Mesodermal cell (in vitro differentiated cells): ENCODE results near the gene ANKRD55.
"Not testable (repeated sequence)": the region's sequence is repeated elsewhere in the genome, so short reads cannot be mapped to it uniquely, and the experiment has no call there.

Source experiments
- H3K27ac ChIP-seq: 2 replicates; pipeline ENCODE4 v1.7.0; 2013; ENCODE audit warnings: mild to moderate bottlenecking, low read depth, low read length, moderate library complexity; ENCODE audit not compliant: severe bottlenecking
- H3K36me3 ChIP-seq: 2 replicates; pipeline ENCODE4 v1.7.1; 2013; ENCODE audit warnings: mild to moderate bottlenecking, low read length, moderate library complexity; ENCODE audit not compliant: control insufficient read depth, insufficient read depth
- H3K4me1 ChIP-seq: one replicate; pipeline ENCODE4 v1.7.1; 2013; ENCODE audit warnings: mild to moderate bottlenecking, low read length; ENCODE audit not compliant: insufficient read depth, control insufficient read depth, poor library complexity, severe bottlenecking
- H3K4me3 ChIP-seq: 2 replicates; pipeline ENCODE4 v1.7.0; 2013; ENCODE audit warnings: low read length, control low read depth, mild to moderate bottlenecking; ENCODE audit not compliant: insufficient read depth, poor library complexity, severe bottlenecking; ENCODE audit errors: extremely low read depth
- H3K9me3 ChIP-seq: 2 replicates; pipeline ENCODE4 v1.7.1; 2013; ENCODE audit warnings: mild to moderate bottlenecking, low read length, moderate library complexity; ENCODE audit not compliant: control insufficient read depth
- WGBS, 2 experiments: methylation state at CpG; one replicate each; pipeline ENCODE4 v1.1.5; 2013; ENCODE audit warnings: missing lambda C conversion rate in 2 of 2; ENCODE audit not compliant: insufficient coverage in 2 of 2; 5-methylcytosine and 5-hydroxymethylcytosine counted together

ANKRD55 gene

GRCh38 chr5:56126487-56127179 is 106.5 kb downstream of the ANKRD55 start:
- H3K4me3 ChIP-seq = no peak overlapping the region
- peaks cover 11% of the 10 kb centered on the region for H3K36me3 ChIP-seq
- peaks cover 25% of the 10 kb centered on the region for H3K9me3 ChIP-seq
- H3K27ac ChIP-seq = no peak overlapping the region
- 94 to 100% methylated on average over 4 to 5 of the region's 7 CpGs for WGBS, 2 experiments
- H3K4me1 ChIP-seq = peaks cover 23% of the 10 kb centered on the region

GRCh38 chr5:56123531-56124243 is 109.4 kb downstream of the ANKRD55 start:
- H3K36me3 ChIP-seq = peaks cover under 1% of the 10 kb centered on the region
- H3K27ac ChIP-seq = peak overlapping the region; percentile 92
- peaks cover 23% of the 10 kb centered on the region for H3K4me1 ChIP-seq
- peak overlapping the region; percentile 3 for H3K4me3 ChIP-seq
- H3K9me3 ChIP-seq = peaks cover 7% of the 10 kb centered on the region
- 68 to 88% methylated on average over 1 to 4 of the region's 8 CpGs for WGBS, 2 experiments

GRCh38 chr5:56122360-56122985 is 110.7 kb downstream of the ANKRD55 start:
- H3K27ac ChIP-seq = peak overlapping the region; percentile 92

GRCh38 chr5:56119050-56119449 is 114.1 kb downstream of the ANKRD55 start:
- no CpG with 5 or more reads among the region's 1 CpG for WGBS, 2 experiments
- no peak overlapping the region for H3K27ac ChIP-seq
- no peaks in the 10 kb centered on the region for H3K36me3 ChIP-seq
- peaks cover 14% of the 10 kb centered on the region for H3K4me1 ChIP-seq
- H3K9me3 ChIP-seq = peaks cover 4% of the 10 kb centered on the region
- no peak overlapping the region for H3K4me3 ChIP-seq

More at GRCh38 chr5:56122360-56122985, 110.7 kb downstream of the ANKRD55 start:
- not testable (repeated sequence) for H3K36me3 ChIP-seq, H3K9me3 ChIP-seq, H3K4me3 ChIP-seq
- 93 to 94% methylated on average over 5 to 9 of the region's 9 CpGs for WGBS, 2 experiments
- peaks cover 16% of the 10 kb centered on the region for H3K4me1 ChIP-seq

- WGBS, 2 experiments = 94 to 100% methylated on average over 6 to 7 of the region's 9 CpGs
- H3K4me3 ChIP-seq = no peak overlapping the region
- H3K36me3 ChIP-seq = no peaks in the 10 kb centered on the region
- H3K27ac ChIP-seq = no peak overlapping the region
- H3K4me1 ChIP-seq = peaks cover 4% of the 10 kb centered on the region
- no peaks in the 10 kb centered on the region for H3K9me3 ChIP-seq
These were observed 116.5 kb downstream of the ANKRD55 start for GRCh38 chr5:56116599-56117141.

- 100% methylated on average over 2 of the region's 4 CpGs; no CpG with 5 or more reads in 1 of the 2 experiments for WGBS, 2 experiments
These were observed 117.5 kb downstream of the ANKRD55 start for GRCh38 chr5:56115589-56115988.

GRCh38 chr5:56112526-56113121 is 120.5 kb downstream of the ANKRD55 start:
- no peak overlapping the region for H3K4me3 ChIP-seq
- 96% methylated on average over 6 to 7 of the region's 11 CpGs for WGBS, 2 experiments
- no peaks in the 10 kb centered on the region for H3K36me3 ChIP-seq
- H3K27ac ChIP-seq = no peak overlapping the region
- H3K4me1 ChIP-seq = peaks cover 4% of the 10 kb centered on the region
- H3K9me3 ChIP-seq = no peaks in the 10 kb centered on the region

More at GRCh38 chr5:56115589-56115988, 117.5 kb downstream of the ANKRD55 start:
- Histone ChIP-seq H3K4me3 (no peak overlapping the region), H3K36me3 (no peaks in the 10 kb centered on the region), H3K27ac (no peak overlapping the region), H3K4me1 (peaks cover 4% of the 10 kb centered on the region), H3K9me3 (no peaks in the 10 kb centered on the region)

GRCh38 chr5:56111404-56111781 is 121.7 kb downstream of the ANKRD55 start:
- 90 to 100% methylated on average over 2 of the region's 9 CpGs for WGBS, 2 experiments
- no peaks in the 10 kb centered on the region for H3K4me1 ChIP-seq
- no peaks in the 10 kb centered on the region for H3K9me3 ChIP-seq
- no peaks in the 10 kb centered on the region for H3K36me3 ChIP-seq
- H3K4me3 ChIP-seq = no peak overlapping the region
- H3K27ac ChIP-seq = no peak overlapping the region

- Histone ChIP-seq H3K4me3 (no peak overlapping the region), H3K36me3 (no peaks in the 10 kb centered on the region), H3K4me1 (no peaks in the 10 kb centered on the region), H3K9me3 (no peaks in the 10 kb centered on the region), H3K27ac (no peak overlapping the region)
- 98 to 100% methylated on average over 4 to 5 of the region's 6 CpGs for WGBS, 2 experiments
These were observed 122.3 kb downstream of the ANKRD55 start for GRCh38 chr5:56110646-56111403.

GRCh38 chr5:56108246-56108645 is 124.9 kb downstream of the ANKRD55 start:
- H3K36me3 ChIP-seq = no peaks in the 10 kb centered on the region
- WGBS, 2 experiments = 93% methylated on average over 3 of the region's 3 CpGs; no CpG with 5 or more reads in 1 of the 2 experiments
- no peak overlapping the region for H3K27ac ChIP-seq
- H3K9me3 ChIP-seq = no peaks in the 10 kb centered on the region
- no peaks in the 10 kb centered on the region for H3K4me1 ChIP-seq
- H3K4me3 ChIP-seq = no peak overlapping the region
